Tibial nerve (tissue), 4 donors: ENCODE data around the gene EXTL1.

Source experiments
- EP300 ChIP-seq, 2 donors: sonication (generic); formaldehyde crosslinking; IDR thresholded peaks; one replicate each; pipeline ENCODE4 v1.6.1; 2017; ENCODE audit warnings: antibody characterized with exemption in 2 of 2, mild to moderate bottlenecking in 1 of 2
- POLR2A ChIP-seq, 2 donors: fragments of 450-650 bp; IDR thresholded peaks; one replicate each; pipeline ENCODE4 v1.6.1; 2017; ENCODE audit warnings: antibody characterized with exemption in 2 of 2, mild to moderate bottlenecking in 2 of 2, moderate library complexity in 2 of 2
- TF ChIP-seq, protein P1 (sequence below), 5 experiments: fragments of 200-600 bp in 3 of 5; fragments of 450-650 bp in 2 of 5; sonication (generic) in 3 of 5; IDR thresholded peaks; one replicate each; pipeline ENCODE4 v1.5.1; 2016 to 2019; ENCODE audit warnings: antibody characterized with exemption in 5 of 5, mild to moderate bottlenecking in 3 of 5, moderate library complexity in 2 of 5

DNA sequence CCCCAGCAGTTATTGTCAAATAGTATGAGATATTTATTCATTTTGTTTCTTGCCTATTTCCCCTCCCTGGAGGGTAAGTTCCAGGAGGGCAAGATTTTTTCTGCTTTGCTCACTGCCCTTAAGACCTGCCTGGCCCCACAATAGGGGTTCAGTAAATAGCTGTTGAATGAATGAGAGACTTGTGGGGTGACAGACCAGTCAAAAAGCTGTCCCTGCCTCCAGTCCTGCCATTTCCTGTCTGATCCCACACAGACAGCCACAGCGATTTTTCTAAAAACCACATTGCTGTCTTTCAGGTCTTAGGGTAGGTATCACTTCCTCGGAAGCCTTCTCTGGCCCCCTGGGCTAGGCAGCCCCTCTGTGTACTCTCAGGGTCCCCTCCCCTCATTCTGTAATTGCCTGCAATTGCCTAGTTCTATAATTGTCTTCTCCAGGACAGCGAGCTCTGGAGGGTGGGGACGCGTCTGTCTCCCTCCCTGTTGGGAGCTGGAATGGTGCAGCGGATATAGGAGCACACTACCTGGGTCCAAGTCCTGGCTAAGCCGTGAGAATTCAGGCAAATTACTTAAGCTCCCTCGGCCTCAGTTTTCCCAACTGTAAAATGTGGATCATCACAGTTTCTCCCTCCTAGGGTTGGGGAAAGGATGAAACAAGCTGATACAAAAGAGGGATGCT is 1.8 kb upstream of the EXTL1 start:
- TF ChIP-seq EP300 (IDR thresholded peaks at IDR 0.05), result no peak
- no peak for TF ChIP-seq POLR2A (IDR thresholded peaks at IDR 0.05)
- TF ChIP-seq, protein P1, sequence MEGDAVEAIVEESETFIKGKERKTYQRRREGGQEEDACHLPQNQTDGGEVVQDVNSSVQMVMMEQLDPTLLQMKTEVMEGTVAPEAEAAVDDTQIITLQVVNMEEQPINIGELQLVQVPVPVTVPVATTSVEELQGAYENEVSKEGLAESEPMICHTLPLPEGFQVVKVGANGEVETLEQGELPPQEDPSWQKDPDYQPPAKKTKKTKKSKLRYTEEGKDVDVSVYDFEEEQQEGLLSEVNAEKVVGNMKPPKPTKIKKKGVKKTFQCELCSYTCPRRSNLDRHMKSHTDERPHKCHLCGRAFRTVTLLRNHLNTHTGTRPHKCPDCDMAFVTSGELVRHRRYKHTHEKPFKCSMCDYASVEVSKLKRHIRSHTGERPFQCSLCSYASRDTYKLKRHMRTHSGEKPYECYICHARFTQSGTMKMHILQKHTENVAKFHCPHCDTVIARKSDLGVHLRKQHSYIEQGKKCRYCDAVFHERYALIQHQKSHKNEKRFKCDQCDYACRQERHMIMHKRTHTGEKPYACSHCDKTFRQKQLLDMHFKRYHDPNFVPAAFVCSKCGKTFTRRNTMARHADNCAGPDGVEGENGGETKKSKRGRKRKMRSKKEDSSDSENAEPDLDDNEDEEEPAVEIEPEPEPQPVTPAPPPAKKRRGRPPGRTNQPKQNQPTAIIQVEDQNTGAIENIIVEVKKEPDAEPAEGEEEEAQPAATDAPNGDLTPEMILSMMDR (IDR thresholded peaks at IDR 0.05), result no peak
